HL-60 (cell line): ENCODE data around the gene RNASE13.

Experiments
- TF ChIP-seq, protein P1 (sequence below): IDR thresholded peaks from one replicate; pipeline ENCODE4 v1.5.1; 2011; ENCODE audit warnings: low read length, control low read depth, inconsistent platforms; ENCODE audit not compliant: insufficient read depth
- TF ChIP-seq, protein P2 (sequence below): IDR thresholded peaks from 2 replicates; pipeline ENCODE4 v1.6.1; 2012; ENCODE audit warnings: low read depth; ENCODE audit not compliant: insufficient replicate concordance

- TF ChIP-seq, protein P1, sequence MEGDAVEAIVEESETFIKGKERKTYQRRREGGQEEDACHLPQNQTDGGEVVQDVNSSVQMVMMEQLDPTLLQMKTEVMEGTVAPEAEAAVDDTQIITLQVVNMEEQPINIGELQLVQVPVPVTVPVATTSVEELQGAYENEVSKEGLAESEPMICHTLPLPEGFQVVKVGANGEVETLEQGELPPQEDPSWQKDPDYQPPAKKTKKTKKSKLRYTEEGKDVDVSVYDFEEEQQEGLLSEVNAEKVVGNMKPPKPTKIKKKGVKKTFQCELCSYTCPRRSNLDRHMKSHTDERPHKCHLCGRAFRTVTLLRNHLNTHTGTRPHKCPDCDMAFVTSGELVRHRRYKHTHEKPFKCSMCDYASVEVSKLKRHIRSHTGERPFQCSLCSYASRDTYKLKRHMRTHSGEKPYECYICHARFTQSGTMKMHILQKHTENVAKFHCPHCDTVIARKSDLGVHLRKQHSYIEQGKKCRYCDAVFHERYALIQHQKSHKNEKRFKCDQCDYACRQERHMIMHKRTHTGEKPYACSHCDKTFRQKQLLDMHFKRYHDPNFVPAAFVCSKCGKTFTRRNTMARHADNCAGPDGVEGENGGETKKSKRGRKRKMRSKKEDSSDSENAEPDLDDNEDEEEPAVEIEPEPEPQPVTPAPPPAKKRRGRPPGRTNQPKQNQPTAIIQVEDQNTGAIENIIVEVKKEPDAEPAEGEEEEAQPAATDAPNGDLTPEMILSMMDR: no peak
- TF ChIP-seq, protein P2, sequence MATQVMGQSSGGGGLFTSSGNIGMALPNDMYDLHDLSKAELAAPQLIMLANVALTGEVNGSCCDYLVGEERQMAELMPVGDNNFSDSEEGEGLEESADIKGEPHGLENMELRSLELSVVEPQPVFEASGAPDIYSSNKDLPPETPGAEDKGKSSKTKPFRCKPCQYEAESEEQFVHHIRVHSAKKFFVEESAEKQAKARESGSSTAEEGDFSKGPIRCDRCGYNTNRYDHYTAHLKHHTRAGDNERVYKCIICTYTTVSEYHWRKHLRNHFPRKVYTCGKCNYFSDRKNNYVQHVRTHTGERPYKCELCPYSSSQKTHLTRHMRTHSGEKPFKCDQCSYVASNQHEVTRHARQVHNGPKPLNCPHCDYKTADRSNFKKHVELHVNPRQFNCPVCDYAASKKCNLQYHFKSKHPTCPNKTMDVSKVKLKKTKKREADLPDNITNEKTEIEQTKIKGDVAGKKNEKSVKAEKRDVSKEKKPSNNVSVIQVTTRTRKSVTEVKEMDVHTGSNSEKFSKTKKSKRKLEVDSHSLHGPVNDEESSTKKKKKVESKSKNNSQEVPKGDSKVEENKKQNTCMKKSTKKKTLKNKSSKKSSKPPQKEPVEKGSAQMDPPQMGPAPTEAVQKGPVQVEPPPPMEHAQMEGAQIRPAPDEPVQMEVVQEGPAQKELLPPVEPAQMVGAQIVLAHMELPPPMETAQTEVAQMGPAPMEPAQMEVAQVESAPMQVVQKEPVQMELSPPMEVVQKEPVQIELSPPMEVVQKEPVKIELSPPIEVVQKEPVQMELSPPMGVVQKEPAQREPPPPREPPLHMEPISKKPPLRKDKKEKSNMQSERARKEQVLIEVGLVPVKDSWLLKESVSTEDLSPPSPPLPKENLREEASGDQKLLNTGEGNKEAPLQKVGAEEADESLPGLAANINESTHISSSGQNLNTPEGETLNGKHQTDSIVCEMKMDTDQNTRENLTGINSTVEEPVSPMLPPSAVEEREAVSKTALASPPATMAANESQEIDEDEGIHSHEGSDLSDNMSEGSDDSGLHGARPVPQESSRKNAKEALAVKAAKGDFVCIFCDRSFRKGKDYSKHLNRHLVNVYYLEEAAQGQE: no peak
Observed at GRCh38 chr14:21003788-21004346, 30.7 kb downstream of the RNASE13 start.
